Superior temporal gyrus (tissue), 1 donor: ENCODE measurements around the gene SBDS.
"Not testable (repeated sequence)": the region's sequence is repeated elsewhere in the genome, so short reads cannot be mapped to it uniquely, and the experiment has no call there.

ENCODE experiments used
- DNase-seq: peaks from one replicate; pipeline ENCODE4 v3.0.0-alpha.2; 2016; ENCODE audit errors: extremely low spot score

Gene SBDS

DNA sequence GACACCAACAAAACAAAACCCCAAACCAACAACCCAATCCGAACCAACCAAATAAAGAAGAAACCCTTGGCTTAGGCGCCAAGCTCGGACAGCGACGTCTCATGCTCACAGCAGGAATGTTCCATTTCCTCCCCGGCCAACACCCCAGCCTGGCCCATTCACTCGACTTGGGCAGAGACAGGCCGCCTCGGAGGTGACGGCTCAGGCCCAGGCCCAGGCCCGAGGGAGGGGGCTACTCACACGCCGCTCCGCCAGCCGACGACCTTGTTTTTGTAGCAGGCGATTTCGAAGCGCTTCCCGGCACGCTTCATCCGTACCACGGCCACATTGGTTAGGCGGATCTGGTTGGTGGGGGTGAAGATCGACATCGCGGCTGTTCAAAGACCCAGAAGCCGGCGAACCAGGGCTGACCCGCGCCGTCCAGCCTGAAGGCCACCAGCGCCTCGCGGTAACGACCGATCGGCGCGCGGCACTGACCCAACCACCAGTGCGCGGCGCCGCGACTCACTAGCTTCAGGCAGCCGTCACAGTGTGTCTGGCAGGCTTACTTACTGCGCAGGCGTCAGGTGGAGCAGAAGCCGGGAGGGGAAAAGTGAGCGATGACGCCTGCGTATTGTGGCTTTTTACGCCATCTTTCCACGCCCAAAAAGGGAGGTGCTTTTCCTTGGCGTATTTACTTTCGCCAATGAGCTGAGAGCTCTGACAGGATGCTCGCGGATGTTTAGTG lies at the start of gene SBDS:
Gene SBDS, minus strand, starts transcription at position 537 of the 727 bp plus-strand sequence. Its CDS starts 169 bp downstream, at position 368.
- peak; percentile 99 for DNase-seq

DNA sequence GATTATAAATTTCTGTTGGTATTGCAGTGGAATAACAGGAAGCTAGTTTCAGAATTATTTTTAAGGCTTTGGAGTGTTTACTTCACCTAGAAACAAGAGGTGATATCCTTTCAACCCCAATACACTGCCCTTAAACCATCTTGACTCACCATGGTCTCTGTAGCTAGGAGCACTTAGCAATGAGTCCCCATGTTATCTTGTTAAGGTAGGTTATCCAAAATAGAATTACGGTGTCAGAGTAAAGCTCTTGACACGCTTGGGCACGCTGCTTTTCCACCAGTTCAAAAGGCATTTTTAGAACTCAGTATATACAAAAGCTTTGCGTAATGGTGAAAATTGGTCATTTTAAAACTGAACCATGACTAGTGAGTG lies 48.2 kb upstream of the SBDS start:
- not testable (repeated sequence) for DNase-seq

GRCh38 chr7:67042781-67043558 lies 47.6 kb upstream of the SBDS start:
- peak; percentile 85 for DNase-seq

- DNase-seq: not testable (repeated sequence)
Observed at GRCh38 chr7:67040832-67041231, 45.4 kb upstream of the SBDS start.

- DNase-seq: peak; percentile 66
Observed at GRCh38 chr7:67036432-67037395, 41.3 kb upstream of the SBDS start.

DNA sequence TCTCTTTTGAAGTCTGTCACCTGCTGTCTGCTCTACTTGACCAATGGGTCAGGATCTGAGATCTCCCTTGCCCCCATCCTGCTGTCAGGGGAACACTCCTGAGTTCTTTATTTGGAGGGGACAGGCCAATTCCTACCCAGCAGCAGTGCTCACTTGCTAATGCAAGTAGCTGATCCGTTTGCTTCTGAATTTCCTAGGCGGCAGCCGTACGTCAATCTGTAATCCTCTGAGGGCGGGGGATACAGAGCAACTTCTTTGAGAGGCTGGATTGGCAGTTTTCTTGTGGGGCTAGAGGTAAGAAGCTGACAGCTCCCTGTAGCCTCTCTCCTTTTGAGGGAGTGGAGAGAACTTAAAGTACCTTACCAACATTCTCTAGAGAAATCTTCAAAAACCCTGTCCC lies 37.9 kb upstream of the SBDS start:
- no peak for DNase-seq

DNA sequence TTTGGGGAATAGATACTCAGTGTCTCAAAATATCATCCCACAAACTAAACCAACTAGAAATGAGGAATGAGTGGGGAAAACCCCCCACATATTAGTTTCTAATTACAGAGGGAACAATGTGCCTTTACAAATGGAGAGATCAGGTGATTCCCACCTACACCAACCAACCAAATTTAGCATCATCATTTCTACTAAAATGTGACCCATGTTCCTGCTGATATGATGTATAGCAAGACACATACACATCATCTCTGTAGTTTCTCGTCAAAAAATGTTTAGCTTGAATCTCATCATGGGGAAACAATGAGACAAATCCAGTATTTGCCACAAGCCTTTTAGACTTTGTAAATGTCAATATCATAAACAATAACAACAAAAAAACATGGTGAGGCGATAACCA lies 36.3 kb upstream of the SBDS start:
- not testable (repeated sequence) for DNase-seq

DNA sequence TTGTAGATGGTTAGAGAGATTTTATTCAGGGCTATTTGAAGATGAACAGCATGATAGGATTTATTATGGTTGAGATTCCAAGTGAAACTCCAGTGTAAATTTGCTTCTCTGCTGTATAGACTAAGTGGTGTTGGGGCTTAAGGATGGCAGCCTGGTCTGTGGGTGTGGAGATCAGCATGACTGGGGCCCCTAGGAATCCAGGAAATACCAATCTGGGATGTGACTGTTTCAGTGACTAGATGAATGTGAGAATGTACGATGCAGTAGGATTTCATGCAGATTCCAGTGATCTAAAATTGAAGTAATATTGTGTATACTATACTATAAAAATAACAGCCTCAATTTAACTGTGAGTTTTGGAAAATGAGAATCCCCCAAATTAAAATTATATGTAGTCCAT lies 30.1 kb upstream of the SBDS start:
- DNase-seq: not testable (repeated sequence)

- DNase-seq: peak; percentile 44
Observed at GRCh38 chr7:67022511-67022910, 27.1 kb upstream of the SBDS start.

DNA sequence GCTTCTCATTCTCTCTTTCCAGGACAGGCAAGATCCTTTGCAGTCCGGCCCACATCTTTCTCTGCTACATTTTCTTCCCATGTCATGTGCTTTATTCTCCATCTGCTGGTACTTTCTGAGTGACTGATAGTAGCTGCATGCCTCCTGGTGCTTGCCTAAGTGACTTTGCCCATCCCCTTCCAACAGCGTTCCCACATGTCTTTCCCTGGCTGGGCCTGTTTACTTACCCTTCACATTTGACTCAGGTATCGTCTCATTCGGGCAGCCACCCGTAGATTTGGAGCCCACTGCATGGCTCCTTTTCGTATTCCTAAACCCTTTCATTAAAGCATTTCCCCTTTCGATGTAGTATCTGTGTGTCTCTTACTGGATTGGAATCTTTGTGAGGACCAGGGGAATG lies 25.9 kb upstream of the SBDS start:
- no peak for DNase-seq

- DNase-seq: peak; percentile 38
Observed at GRCh38 chr7:67019562-67020390, 24.4 kb upstream of the SBDS start.

GRCh38 chr7:67018940-67019339 lies 23.6 kb upstream of the SBDS start:
- DNase-seq: no peak

DNA sequence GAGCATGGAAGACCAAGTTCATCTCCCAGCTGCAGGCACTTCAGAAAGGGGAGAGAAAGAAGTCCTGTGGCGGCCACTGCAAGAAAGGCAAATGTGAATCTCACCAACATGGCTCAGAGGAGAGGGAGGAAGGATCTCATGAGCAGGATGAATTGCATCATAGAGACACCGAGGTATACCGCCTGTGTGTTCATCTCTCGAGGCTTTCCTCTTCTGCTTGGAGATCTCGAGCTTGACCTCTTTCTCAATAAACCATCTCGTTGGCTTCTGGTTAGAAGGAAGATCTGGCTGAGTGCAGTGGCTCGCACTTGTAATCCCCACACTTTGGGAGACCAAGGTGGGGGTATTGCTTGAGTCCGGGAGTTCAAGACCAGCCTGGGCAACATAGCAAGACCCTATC lies 22.6 kb upstream of the SBDS start:
- DNase-seq: not testable (repeated sequence)

GRCh38 chr7:67014076-67014622 lies 18.8 kb upstream of the SBDS start:
- not testable (repeated sequence) for DNase-seq

DNA sequence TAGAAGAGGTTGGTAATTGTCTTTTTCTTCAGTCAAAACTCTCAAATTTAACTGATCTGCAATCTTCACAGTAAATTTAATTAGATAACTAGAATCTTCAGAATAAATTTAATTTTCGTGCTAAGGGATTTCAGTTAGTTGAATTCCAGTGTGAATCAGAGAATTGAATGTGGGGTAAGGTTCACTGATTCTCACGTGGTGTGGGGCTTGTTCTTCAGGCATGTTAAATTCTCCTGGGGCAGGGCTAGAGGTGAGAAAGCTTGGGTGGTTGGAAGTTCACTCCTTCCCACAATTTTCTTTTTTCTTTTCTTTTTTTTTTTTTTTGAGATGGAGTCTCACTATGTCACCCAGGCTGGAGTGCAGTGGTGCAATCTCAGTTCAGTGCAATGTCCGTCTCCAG lies 14.3 kb upstream of the SBDS start:
- DNase-seq: not testable (repeated sequence)

- DNase-seq: no peak
Observed at GRCh38 chr7:67008260-67008659, 12.9 kb upstream of the SBDS start.

GRCh38 chr7:67006965-67007364 lies 11.6 kb upstream of the SBDS start:
- DNase-seq: no peak

- DNase-seq: not testable (repeated sequence)
Observed at GRCh38 chr7:67004145-67004544, 8.8 kb upstream of the SBDS start.

DNA sequence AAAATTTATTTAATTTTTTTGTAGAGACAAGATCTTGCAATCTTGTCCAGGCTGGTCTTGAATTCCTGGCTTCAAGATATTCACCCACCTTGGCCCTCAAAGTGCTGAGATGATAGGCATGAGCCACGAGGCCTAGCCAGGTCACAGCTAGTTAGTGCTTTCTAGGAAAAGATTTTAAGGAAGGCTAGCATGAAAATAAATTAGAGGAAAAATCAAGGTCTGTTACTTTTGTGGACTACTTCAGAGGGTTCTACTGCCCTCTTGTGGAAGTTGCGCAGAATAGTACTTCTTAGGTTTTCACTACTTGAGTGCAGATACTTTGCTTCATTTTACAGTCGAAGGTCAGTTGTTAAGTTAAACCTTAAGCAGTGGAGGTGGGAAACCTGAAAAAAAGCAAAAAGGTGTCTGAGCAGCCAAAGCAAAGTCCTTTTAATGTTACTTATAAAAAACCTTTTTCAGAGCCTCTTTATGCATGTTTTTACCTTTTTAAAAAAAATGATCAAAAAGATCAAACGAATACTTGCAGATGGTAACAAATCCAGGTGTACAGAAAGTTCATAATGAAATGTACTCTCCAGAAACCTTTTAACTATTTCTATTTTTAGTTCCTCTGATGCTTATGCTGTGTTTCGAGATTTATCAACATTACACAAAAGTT lies 5.3 kb upstream of the SBDS start:
- DNase-seq: not testable (repeated sequence)
